Small intestine (tissue), 4 donors: Measurements from ENCODE around the gene TRIM60. TPM values are rescaled to one million over a fixed set of nuclear protein-coding genes. Genes with fewer than 3 reads are reported as not detected.

Experiments used
- polyA plus RNA-seq, 4 donors: library from polyadenylated mRNA; stranded (reverse) in 3 of 4; unstranded in 1 of 4; fragments of 200-250 nt in 3 of 4; fragments of 120-200 nt in 1 of 4; gene quantifications; one replicate each; pipeline versions ENCODE4 v1.2.1 to v1.2.3, GENCODE V29; 2013
- donor health status: healthy with polysubstance abuse.
- donor health status: Bipolar disorder and iron deficiency.
- donor health status: healthy.

TRIM60 gene
- polyA plus RNA-seq, 4 donors = not detected

Other genes starting within 250 kb of the TRIM60 start
- gene APELA, start 154.8 kb upstream of the TRIM60 start, polyA plus RNA-seq = 1 to 10 TPM in 1 of 4 donors, not detected in 3; 1.9 TPM
- 1 to 10 TPM in 1 of 4 donors, under 1 TPM in 1, not detected in 2; 0.55 to 6.2 TPM for gene TRIM61, start 54.3 kb upstream of the TRIM60 start, polyA plus RNA-seq
- gene TRIM75, start 21.9 kb downstream of the TRIM60 start, polyA plus RNA-seq = not detected
- 10 to 100 TPM in 2 of 4 donors, 1 to 10 TPM in 2; 4.0 to 37.4 (median 8.9) TPM for gene TMEM192, start 80.9 kb downstream of the TRIM60 start, polyA plus RNA-seq
- gene KLHL2, start 175.6 kb downstream of the TRIM60 start, polyA plus RNA-seq = 10 to 100 TPM in 2 of 4 donors, 1 to 10 TPM in 2; 7.8 to 13.4 (median 10.6) TPM